Progenitor cell of endocrine pancreas (in vitro differentiated cells): ENCODE data around the gene ADARB2. TPM values are rescaled to one million over a fixed set of nuclear protein-coding genes. Genes with fewer than 3 reads are reported as not detected.

Source experiments
- DNase-seq: peaks from one replicate; pipeline ENCODE4 v3.0.0; 2021; ENCODE audit warnings: low spot score; ENCODE audit not compliant: unreplicated experiment
- H3K27ac Mint-ChIP-seq: 2 replicates; pipeline ENCODE4 v1.8.0; 2021; ENCODE audit warnings: mild to moderate bottlenecking, moderate library complexity, mixed read lengths
- H3K27me3 Mint-ChIP-seq: 2 replicates; pipeline ENCODE4 v1.8.0; 2021; ENCODE audit warnings: mixed read lengths
- H3K36me3 Mint-ChIP-seq: 2 replicates; pipeline ENCODE4 v1.8.0; 2022; ENCODE audit warnings: mixed read lengths; ENCODE audit not compliant: insufficient read depth
- H3K4me1 Mint-ChIP-seq: 2 replicates; pipeline ENCODE4 v1.8.0; 2021; ENCODE audit warnings: low read depth, mixed read lengths
- H3K4me3 Mint-ChIP-seq: 2 replicates; pipeline ENCODE4 v1.8.0; 2021; ENCODE audit warnings: low read depth, mild to moderate bottlenecking, moderate library complexity, mixed read lengths
- H3K9me3 Mint-ChIP-seq: 2 replicates; pipeline ENCODE4 v1.8.0; 2021; ENCODE audit warnings: low read depth, mixed read lengths
- CTCF ChIP-seq: fragments of 200-600 bp; sonication (generic); IDR thresholded peaks from one replicate; pipeline ENCODE4 v1.5.0; 2021; ENCODE audit warnings: antibody characterized with exemption, mild to moderate bottlenecking; ENCODE audit not compliant: unreplicated experiment
- total RNA-seq: library from RNA; stranded (reverse); gene quantifications from 2 replicates; pipeline ENCODE4 v1.2.1, GENCODE V29; 2021

Gene ADARB2
- total RNA-seq, 1 donor from 2014 or later, result 1.3 TPM

GRCh38 chr10:1609648-1609970, 127.7 kb downstream of the ADARB2 start:
- Mint-ChIP-seq H3K27me3 (peaks cover 64% of the 10 kb centered on the region), H3K36me3 (no peaks in the 10 kb centered on the region), H3K4me3 (no peak overlapping the region), H3K9me3 (no peaks in the 10 kb centered on the region), H3K27ac (no peak overlapping the region), H3K4me1 (peaks cover 4% of the 10 kb centered on the region)
- no peak for TF ChIP-seq CTCF
- no peak for DNase-seq

- DNase-seq, result no peak
- H3K36me3 Mint-ChIP-seq, result no peaks in the 10 kb centered on the region
- no peak overlapping the region for H3K4me3 Mint-ChIP-seq
- H3K4me1 Mint-ChIP-seq, result peaks cover 4% of the 10 kb centered on the region
- no peak overlapping the region for H3K27ac Mint-ChIP-seq
- no peak for TF ChIP-seq CTCF
- no peaks in the 10 kb centered on the region for H3K9me3 Mint-ChIP-seq
- H3K27me3 Mint-ChIP-seq, result peaks cover 64% of the 10 kb centered on the region
These were observed 128.3 kb downstream of the ADARB2 start for GRCh38 chr10:1608851-1609647.

- TF ChIP-seq CTCF, result no peak
- Mint-ChIP-seq H3K27me3 (peaks cover 62% of the 10 kb centered on the region), H3K27ac (no peak overlapping the region), H3K4me1 (peaks cover 4% of the 10 kb centered on the region), H3K36me3 (no peaks in the 10 kb centered on the region), H3K4me3 (no peak overlapping the region), H3K9me3 (no peaks in the 10 kb centered on the region)
- DNase-seq, result no peak
These were observed 128.9 kb downstream of the ADARB2 start for GRCh38 chr10:1608408-1608807.

GRCh38 chr10:1607466-1607865, 129.9 kb downstream of the ADARB2 start:
- H3K36me3 Mint-ChIP-seq, result no peaks in the 10 kb centered on the region
- no peak for TF ChIP-seq CTCF
- peaks cover 59% of the 10 kb centered on the region for H3K27me3 Mint-ChIP-seq
- DNase-seq, result no peak
- H3K9me3 Mint-ChIP-seq, result no peaks in the 10 kb centered on the region
- no peak overlapping the region for H3K4me3 Mint-ChIP-seq
- no peak overlapping the region for H3K27ac Mint-ChIP-seq
- H3K4me1 Mint-ChIP-seq, result peaks cover 4% of the 10 kb centered on the region

GRCh38 chr10:1605999-1606940, 131.1 kb downstream of the ADARB2 start:
- Mint-ChIP-seq H3K27me3 (peaks cover 52% of the 10 kb centered on the region), H3K4me1 (peaks cover 4% of the 10 kb centered on the region), H3K4me3 (no peak overlapping the region), H3K9me3 (no peaks in the 10 kb centered on the region), H3K36me3 (no peaks in the 10 kb centered on the region), H3K27ac (no peak overlapping the region)
- TF ChIP-seq CTCF, result no peak
- no peak for DNase-seq
